ENCODE measurements around the gene ELP5.

DNA sequence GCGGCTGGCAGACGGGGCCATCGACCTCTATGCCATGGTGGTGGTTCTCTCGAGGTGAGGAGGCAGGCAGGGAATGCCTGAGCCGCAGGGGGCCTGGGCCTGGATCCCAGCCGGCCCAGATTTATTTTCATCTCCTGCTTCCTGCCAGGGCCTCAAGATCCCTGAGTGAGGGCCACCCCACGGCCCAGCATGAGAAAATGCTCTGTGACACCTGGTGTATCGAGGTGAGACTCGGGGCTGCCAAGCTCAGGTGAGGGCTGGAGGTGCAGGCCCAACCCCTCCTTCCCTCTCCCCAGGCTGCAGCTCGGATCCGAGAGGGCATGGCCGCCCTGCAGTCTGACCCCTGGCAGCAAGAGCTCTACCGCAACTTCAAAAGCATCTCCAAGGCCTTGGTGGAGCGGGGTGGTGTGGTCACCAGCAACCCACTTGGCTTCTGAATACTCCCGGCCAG is 27.3 kb upstream of the ELP5 start:
- no peak for TF ChIP-seq POLR2A (IDR thresholded peaks at IDR 0.05)
- TF ChIP-seq, protein P1, sequence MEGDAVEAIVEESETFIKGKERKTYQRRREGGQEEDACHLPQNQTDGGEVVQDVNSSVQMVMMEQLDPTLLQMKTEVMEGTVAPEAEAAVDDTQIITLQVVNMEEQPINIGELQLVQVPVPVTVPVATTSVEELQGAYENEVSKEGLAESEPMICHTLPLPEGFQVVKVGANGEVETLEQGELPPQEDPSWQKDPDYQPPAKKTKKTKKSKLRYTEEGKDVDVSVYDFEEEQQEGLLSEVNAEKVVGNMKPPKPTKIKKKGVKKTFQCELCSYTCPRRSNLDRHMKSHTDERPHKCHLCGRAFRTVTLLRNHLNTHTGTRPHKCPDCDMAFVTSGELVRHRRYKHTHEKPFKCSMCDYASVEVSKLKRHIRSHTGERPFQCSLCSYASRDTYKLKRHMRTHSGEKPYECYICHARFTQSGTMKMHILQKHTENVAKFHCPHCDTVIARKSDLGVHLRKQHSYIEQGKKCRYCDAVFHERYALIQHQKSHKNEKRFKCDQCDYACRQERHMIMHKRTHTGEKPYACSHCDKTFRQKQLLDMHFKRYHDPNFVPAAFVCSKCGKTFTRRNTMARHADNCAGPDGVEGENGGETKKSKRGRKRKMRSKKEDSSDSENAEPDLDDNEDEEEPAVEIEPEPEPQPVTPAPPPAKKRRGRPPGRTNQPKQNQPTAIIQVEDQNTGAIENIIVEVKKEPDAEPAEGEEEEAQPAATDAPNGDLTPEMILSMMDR (IDR thresholded peaks at IDR 0.05), result no peak
